Transverse colon (tissue), 3 donors: Measurements from ENCODE around the gene NUDT13.

Experiments used
- EP300 ChIP-seq: sonication (generic); formaldehyde crosslinking; IDR thresholded peaks from one replicate; pipeline ENCODE4 v1.6.1; 2017; ENCODE audit warnings: antibody characterized with exemption, low read depth
- TF ChIP-seq, protein P1 (sequence below), 5 experiments: fragments of 200-600 bp in 3 of 5; fragments of 450-650 bp in 2 of 5; sonication (generic) in 3 of 5; IDR thresholded peaks; 1 replicate in 2 of 5; 2 replicates in 3 of 5; pipeline ENCODE4 v1.5.1; 2016 to 2017; ENCODE audit warnings: antibody characterized with exemption in 5 of 5, inconsistent platforms in 3 of 5, mild to moderate bottlenecking in 2 of 5, moderate library complexity in 1 of 5

DNA sequence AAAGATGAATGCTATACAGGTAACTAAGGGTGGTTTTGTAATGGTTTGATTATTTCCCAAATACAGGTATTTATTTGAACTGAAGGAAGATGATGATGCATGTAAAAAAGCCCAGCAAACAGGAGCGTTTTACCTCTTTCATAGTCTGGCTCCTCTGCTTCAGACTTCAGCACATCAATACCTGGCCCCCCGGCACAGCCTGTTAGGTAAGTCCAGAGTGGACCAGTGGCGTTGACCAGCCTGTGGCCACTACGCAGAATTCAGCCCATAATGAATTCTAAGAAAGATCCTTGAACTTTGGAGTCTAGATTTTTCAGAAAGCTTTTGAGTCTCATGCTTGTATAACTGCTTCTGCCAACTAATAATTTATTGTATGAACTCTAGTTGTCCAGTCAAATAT is 9.7 kb downstream of the NUDT13 start:
- TF ChIP-seq, protein P1, sequence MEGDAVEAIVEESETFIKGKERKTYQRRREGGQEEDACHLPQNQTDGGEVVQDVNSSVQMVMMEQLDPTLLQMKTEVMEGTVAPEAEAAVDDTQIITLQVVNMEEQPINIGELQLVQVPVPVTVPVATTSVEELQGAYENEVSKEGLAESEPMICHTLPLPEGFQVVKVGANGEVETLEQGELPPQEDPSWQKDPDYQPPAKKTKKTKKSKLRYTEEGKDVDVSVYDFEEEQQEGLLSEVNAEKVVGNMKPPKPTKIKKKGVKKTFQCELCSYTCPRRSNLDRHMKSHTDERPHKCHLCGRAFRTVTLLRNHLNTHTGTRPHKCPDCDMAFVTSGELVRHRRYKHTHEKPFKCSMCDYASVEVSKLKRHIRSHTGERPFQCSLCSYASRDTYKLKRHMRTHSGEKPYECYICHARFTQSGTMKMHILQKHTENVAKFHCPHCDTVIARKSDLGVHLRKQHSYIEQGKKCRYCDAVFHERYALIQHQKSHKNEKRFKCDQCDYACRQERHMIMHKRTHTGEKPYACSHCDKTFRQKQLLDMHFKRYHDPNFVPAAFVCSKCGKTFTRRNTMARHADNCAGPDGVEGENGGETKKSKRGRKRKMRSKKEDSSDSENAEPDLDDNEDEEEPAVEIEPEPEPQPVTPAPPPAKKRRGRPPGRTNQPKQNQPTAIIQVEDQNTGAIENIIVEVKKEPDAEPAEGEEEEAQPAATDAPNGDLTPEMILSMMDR (IDR thresholded peaks at IDR 0.05): no peak
- TF ChIP-seq EP300: no peak
